Hindlimb muscle (tissue), 1 donor: ENCODE data around the gene ZBTB7A. TPM values are rescaled to one million over a fixed set of nuclear protein-coding genes. Genes with fewer than 3 reads are reported as not detected.
A peak's percentile ranks its signal among the peaks of the same experiment; 100 is the strongest.

Source experiments
- DNase-seq: peaks from one replicate; pipeline ENCODE4 v3.0.0-alpha.2; 2013
- polyA plus RNA-seq: library from polyadenylated mRNA; unstranded; fragments of 120-200 nt; gene quantifications from one replicate; pipeline ENCODE4 v1.2.1, GENCODE V29; 2013; ENCODE audit not compliant: insufficient read length

ZBTB7A gene
- polyA plus RNA-seq, 1 donor: 10.7 TPM

DNA sequence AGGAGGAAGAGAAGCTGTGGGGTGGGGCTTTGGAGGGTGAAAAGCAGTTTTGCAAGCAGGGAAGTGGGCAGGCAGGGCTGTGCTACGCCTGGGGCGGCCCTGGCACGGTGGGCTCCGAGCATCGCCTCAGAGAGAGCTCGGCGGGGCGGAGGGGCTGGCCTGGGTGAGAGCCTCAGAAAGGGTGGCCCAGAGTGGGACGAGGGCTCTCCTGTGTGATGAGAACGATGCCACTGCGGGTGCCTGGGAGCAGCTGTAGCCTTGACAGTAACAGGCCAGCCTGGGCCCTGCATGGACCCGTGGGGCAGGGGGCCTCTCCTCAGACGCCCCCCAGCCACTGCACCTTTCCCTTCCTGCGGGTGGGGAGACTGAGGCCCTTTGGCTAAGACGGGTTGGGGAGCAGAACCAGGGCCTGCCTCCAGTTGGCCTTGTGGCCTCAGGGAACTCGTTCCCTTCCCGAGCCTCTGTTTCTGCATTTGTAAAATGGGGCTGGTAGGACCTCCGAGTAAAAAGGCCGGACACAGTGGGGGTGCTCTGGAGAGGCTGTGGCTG, 31.6 kb downstream of the ZBTB7A start:
- no peak for DNase-seq

DNA sequence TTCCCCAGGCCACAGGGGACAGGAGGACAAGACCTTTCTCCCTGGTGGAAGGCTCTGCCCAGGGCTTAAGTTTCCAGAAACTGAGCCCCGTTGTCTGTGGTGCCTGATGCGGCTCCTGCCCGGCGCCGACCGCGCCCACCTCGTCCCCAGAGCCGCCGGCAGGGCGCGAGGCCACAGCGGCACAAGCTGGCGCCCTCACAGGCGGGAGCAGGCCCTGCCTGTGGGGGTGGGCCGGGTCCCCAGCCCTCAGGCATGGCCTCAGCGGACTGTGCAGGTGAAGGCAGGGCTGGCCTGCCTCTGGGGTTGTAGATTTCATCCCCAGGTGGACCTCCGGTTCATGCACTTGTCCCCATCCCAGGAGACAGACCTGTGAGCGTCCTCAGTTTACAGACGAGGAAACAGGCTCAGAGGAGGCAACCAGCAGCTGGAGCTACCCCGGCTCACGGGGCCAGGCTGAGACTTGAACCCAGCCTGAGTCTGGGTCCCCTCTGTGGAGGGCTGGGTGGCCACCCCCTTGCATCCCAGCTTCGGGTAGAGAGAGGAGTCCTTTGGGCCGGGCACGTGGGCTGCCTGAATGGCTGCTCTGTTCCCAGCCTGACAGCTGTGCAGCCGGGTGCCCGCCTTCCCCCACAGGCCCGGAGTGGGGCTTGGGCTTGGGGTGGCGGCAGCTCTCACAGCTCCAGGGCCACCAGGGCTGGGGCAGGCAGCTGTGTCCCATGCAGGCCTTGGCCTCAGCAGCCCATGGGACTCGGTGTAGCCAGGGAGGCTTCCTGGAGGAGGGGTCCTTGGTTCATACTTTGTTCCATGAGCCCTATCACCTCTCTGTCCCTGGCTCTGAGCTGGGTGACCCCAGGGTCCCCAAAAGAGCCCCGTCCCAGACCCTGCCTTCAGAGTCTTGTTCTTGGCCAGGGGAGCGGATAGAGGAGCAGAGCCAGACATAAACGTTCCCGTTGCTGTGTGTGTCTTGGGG, 32.4 kb downstream of the ZBTB7A start:
- DNase-seq: no peak

GRCh38 chr19:4033028-4033956, 33.4 kb downstream of the ZBTB7A start:
- DNase-seq: no peak

GRCh38 chr19:4032436-4032835, 34.3 kb downstream of the ZBTB7A start:
- no peak for DNase-seq

DNA sequence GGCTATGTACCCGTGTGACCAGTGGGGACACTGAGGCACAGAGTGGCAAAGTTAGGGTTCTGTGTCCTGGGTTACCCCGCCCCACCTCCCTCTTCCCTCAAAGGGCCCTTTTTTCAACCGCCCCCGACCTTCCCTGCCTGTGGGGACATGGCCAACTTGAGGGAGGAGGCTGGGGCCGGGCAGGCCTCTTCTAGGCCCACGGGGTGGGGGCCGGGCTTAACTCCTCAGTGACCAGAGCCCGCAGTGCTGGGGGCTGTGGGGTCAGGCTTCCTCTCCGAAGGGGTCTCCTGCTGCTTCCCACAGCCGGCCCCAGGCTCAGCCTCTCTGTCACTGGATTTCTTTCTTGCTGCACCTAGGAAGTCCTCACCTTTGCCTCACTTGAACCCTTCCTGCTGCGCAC, 35.3 kb downstream of the ZBTB7A start:
- no peak for DNase-seq

- no peak for DNase-seq
Measured at GRCh38 chr19:4030981-4031380, 35.7 kb downstream of the ZBTB7A start.

DNA sequence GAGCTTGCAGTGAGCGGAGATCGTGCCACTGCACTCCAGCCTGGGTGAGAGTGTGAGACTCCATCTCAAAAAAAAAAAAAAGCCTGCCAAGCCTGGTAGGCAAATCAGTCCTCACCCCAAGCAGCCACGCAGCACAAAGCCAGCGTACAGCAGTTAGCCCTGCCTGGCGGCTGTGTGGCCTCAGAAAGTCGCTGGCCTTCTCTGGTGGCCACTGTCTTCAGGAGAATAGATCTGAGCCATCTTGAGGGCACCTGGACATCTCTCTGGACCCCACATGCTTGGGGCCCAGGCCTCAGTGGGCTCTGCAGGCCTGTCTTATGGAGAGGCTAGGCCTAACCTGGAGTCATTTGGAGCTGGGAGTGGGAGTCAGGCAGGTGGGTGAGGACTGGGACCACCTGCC, 36.1 kb downstream of the ZBTB7A start:
- DNase-seq: no peak

DNA sequence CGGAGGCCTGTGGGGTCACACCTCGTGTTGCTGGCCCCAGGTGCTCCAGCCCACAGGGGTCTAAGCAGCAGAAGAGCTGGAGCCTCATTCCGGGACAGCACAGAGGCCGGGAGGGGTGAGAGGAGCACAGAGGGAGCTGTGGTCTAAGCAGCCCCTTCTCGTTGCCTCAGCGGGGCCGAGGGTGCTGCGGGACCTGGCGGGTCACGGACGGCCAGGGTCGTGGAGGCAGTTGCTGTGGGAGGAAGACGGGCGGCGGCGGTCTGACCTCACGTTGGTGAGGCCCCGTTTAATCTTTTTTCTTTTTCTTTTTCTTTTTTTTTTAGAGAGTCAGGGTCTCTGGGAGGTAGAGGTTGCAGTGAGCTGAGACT, 37.5 kb downstream of the ZBTB7A start:
- DNase-seq: no peak

DNA sequence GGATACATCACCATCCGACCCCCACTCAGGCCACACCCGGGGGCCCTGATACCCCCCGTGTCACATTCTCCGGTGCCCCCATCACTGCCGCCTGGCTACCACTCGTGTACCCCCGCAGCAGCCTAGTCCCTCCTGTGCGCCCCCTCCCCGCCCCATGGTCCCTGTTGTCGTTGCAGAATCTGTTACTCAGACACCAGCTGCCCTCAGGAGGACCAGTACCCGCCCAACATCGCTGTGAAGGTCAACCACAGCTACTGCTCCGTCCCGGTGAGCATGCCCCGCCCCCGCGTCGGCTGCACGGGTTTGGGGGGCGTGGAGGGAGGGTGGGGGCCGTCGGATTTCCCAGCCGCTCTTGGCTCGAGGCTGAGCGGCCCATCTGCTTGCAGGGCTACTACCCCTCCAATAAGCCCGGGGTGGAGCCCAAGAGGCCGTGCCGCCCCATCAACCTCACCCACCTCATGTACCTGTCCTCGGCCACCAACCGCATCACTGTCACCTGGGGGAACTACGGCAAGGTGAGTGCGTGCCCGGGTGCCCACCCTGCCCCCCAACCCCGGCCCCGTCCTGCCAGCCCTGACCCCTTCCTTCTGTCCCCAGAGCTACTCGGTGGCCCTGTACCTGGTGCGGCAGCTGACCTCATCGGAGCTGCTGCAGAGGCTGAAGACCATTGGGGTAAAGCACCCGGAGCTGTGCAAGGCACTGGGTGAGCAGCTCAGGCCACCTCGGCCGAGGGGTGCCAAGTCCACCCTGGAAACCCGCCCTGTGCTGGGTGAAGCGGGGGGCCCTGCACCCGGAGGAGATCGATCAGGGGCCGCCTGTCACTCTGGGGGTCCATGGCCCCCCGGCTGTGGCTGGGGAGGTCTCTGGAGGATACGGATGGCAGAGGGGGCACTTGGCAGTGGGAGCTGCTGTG, 38.1 kb downstream of the ZBTB7A start:
- DNase-seq: no peak

DNA sequence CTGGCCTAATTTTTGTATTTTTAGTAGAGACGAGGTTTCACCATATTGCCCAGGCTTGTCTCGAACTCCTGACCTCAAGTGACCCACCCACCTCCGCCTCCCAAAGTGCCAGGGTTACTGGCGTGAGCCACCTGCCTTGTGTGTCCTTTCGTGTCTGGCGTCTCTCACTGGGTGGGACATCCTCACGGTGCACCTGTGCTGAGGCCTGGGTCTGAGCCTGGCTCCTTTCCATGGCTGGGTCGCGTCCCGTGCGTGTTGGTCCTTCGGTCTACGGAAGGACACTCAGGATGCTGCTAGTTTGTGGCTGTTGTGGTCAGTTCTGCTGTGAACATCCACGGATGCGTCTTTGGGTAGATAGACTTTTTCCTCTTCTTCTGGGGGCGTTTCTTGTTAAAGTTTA, 39.6 kb downstream of the ZBTB7A start:
- DNase-seq: no peak

DNA sequence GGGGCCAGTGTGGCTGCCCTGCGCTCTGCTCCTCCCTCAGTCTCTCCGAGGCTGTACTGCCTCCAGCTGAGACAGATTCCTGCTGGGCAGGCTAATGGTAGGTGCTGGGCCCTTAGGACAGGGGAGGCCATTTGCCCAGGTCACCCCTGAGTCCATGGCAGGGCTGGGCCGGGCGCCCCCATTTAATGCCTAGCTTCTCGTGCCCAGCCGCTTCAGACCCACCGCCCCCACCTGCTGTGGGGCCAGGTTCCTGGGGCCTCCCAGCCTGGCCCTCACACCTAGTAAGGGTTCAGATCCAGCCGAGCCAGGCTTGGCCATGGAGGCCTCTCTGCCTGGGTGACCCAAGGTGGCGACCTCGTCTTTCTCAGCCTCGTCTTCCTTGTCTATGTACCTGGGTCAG, 41.4 kb downstream of the ZBTB7A start:
- no peak for DNase-seq

GRCh38 chr19:4023600-4024398, 42.9 kb downstream of the ZBTB7A start:
- DNase-seq: no peak

- DNase-seq: no peak
Measured at GRCh38 chr19:4019578-4019977, 47.1 kb downstream of the ZBTB7A start.

GRCh38 chr19:4018775-4019504, 47.8 kb downstream of the ZBTB7A start:
- no peak for DNase-seq

DNA sequence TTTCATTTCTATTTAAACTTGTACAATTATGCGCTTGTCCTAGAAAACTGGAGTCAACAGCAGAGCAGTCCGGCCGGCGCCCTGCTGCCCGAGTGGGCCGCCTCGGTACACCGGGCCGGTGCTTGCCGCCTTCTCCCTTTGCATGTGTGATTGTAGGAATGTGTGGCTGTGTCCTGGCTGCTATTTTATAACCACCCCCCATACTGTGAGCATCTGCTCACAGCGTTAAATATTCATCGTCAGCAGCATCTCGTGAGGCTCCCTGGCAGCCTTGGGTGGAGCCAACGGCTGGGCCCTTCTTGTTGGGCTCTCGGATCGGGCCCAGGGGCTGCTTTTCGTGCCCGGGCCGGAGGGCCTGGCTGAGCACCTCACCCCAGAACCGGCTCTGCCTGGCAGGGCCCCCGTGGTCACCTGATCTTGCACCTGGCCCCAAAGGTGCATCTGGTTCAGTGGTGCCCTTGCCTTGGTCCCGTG, 48.5 kb downstream of the ZBTB7A start:
- DNase-seq: no peak

DNA sequence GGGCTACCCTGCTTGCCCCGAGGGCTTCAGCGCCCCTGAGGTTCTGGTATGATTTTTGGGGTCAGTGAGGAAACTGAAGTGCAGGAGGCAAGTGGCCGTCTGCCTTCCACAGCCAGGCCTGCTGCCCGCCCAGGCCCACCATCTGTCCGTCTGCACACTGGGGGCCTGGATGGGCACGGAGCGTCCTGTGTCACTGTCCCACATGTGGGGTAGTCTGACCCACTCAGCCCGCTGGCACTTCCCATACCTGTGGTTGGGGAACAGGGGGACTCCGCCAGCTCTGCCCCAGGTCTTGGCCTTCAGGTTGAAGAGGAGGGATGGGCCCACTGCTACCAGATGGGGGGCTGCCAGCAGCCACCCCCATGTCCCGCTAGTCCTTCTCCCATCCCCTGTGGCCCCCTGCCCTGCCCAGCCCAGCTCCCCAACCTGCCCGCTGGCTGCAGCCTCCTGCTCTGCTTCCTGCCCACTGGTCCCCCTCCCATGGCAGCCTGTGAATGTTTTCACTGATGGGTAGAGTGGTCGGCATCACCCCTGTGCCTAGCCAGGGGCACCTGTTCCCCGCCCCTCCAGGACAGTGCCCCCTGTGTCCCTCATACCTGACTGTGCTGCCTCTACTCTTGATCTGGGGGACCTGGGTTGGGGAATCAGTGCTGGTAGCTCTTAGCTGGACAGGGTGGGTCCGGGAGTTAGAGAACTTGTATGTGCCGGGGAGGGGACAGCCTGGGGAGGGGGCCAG, 49.6 kb downstream of the ZBTB7A start:
- no peak for DNase-seq

GRCh38 chr19:4016486-4016885, 50.2 kb downstream of the ZBTB7A start:
- no peak for DNase-seq

- DNase-seq: peak; percentile 26
Measured at GRCh38 chr19:4015705-4016402, 50.8 kb downstream of the ZBTB7A start.
